WI38 (cell line): Measurements from ENCODE around the gene ERFL.

ENCODE experiments used
- H3K4me3 ChIP-seq: 2 replicates; pipeline ENCODE4 v1.5.1; 2011; ENCODE audit warnings: low read depth, mild to moderate bottlenecking, control low read depth, low read length
- TF ChIP-seq, protein P1 (sequence below): IDR thresholded peaks from 2 replicates; pipeline ENCODE4 v1.5.1; 2012; ENCODE audit warnings: low read depth, mild to moderate bottlenecking, control low read depth, low read length

The ERFL gene

DNA sequence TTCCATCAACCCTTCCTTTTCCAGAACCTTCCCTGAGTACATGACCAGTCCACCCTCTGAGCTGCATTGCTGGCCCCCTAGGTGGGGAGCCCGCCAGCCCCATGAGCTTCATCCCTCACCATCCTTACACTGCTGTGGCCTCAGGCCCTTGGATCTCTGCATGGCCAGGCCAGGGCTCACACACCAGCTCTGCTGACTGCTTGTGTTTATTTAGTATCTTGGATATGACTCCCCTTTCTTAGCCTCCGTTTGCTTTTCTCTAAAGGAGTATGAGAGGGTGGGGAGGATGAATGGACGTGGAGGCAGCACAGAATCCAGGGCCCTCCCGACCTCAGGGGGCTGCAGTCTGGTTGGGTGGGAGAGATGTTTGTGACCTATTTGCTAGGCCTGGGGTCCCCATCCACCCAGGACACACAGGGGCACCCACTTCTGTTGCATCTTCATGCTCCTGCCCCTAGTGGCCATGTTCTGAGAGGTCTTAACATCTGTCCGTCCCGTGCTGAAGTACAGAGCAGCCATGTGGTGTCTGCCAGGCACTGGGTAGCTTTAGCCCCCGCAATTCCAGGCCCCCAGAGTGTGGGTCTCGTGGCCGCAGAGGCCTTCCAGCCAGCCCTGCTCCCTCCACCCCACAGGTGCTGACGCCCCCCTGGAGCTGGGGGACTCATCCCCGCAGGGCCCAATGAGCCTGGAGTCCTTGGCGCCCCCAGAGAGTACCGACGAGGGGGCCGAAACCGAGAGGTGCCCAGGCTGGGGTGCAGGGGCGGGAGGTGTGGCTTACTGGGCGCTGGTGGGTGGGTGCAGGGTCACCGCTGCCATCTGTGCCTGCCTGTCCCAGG is 32.3 kb downstream of the ERFL start:
- TF ChIP-seq, protein P1, sequence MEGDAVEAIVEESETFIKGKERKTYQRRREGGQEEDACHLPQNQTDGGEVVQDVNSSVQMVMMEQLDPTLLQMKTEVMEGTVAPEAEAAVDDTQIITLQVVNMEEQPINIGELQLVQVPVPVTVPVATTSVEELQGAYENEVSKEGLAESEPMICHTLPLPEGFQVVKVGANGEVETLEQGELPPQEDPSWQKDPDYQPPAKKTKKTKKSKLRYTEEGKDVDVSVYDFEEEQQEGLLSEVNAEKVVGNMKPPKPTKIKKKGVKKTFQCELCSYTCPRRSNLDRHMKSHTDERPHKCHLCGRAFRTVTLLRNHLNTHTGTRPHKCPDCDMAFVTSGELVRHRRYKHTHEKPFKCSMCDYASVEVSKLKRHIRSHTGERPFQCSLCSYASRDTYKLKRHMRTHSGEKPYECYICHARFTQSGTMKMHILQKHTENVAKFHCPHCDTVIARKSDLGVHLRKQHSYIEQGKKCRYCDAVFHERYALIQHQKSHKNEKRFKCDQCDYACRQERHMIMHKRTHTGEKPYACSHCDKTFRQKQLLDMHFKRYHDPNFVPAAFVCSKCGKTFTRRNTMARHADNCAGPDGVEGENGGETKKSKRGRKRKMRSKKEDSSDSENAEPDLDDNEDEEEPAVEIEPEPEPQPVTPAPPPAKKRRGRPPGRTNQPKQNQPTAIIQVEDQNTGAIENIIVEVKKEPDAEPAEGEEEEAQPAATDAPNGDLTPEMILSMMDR, result 0 out of 2 replicates have a peak, but pooled peaks have one; percentile 16
- H3K4me3 ChIP-seq, result no peak overlapping the region

DNA sequence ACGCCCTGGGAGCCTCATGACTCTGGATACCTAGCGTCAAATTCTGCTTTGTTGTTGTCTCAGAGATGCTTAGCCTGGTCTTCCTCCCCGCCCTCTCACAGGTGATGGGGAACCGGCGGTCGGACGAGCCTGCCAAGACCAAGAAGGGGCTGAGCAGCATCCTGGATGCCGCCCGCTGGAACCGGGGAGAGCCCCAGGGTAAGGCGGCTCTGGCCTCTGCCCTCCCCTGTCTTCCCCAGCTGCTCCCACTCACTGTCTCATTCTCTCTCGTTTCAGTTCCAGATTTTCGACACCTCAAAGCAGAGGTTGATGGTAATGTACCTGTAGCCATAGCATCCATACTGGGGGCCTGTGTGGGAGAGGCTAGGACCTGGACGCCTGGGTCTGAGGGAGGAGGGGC is 33.9 kb downstream of the ERFL start:
- no peak overlapping the region for H3K4me3 ChIP-seq
- TF ChIP-seq, protein P1, result no peak

DNA sequence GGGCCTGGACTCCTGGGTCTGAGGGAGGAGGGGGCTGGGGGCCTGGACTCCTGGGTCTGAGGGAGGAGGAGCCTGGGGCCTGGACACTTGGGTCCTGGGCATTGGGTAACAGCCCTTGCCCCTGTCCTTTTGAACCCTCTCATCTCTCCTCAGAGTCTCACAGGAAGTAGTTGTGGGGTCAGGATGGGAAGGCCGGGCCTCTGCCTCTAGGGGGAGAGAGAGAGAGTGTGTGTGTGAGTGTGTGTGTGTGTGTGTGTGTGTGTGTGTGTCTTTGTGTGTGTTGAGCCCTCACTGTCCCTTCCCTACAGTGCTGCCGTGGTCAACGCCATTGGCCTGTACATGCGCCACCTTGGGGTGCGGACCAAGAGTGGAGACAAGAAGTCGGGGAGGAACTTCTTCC is 34.4 kb downstream of the ERFL start:
- no peak overlapping the region for H3K4me3 ChIP-seq
- TF ChIP-seq, protein P1, result 0 out of 2 replicates have a peak, but pooled peaks have one; percentile 8

DNA sequence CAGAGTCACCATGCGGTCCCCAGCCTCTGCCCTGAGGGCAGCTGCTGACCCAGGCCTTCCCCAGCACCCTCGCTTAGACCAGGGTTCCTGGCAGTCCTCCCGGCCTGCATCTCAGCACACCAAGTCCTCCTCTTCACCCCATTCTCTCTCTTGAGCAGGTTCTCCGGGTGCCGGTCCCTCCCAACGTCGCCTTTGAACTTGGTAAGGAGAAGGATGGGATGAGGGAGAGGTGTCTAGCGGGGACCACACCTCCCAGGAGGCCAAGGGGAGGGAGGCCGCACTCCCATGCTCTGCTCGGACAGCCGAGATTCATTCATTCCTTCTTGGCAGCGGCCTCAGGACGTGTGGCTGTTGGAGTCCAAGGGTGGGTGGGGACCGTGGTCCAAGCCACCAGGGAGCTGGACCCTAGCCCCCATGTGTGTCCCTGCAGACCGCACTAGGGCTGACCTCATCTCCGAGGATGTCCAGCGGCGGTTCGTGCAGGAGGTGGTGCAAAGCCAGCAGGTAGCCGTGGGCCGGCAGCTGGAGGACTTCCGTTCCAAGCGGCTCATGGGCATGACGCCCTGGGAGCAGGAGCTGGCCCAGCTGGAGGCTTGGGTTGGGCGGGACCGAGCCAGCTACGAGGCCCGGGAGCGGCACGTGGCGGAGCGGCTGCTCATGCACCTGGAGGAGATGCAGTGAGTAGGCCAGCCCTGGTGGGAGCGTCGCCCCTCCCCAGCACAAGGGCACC is 35.9 kb downstream of the ERFL start:
- no peak overlapping the region for H3K4me3 ChIP-seq

DNA sequence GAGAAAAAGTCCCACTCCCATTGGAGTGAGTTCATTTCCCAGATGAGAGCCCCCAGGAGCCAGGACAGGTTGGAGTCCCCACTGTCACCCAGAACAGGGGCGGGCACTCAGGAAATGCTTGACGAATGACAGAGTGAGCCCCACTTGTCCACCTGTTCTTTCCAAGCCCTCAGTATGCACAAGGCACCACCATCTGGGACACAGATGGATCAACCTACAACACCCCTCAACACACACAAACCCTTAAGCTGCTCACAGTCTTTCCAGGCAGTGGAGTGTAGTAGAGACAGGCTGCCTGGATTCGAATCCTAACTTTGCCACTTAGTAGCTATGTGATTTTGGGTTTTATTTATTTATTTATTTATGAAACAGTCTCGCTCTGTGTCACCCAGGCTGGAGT is 37.3 kb downstream of the ERFL start:
- H3K4me3 ChIP-seq, result no peak overlapping the region
- TF ChIP-seq, protein P1, result no peak

More for the DNA sequence above, 35.9 kb downstream of the ERFL start:
- TF ChIP-seq, protein P1, result no peak

DNA sequence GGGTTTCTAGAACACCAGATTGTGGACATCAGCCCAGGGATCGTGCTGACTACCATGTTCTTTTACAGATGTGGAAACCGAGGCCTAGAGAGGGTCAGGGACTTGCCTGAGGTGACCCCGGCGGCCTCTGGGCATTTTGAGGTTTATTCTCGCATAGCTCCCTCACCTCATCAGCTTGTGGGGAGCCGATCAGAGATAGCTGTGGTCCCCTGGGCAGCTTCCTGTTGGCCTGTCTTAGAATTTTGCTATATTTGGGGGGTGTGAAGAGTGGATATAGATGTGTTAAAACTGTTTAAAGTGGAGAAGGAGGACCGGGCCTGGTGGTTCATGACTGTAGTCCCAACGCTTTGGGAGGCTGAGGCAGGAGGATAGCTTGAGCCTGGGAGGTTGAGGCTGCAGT is 38.4 kb downstream of the ERFL start:
- H3K4me3 ChIP-seq, result no peak overlapping the region
- TF ChIP-seq, protein P1, result no peak

DNA sequence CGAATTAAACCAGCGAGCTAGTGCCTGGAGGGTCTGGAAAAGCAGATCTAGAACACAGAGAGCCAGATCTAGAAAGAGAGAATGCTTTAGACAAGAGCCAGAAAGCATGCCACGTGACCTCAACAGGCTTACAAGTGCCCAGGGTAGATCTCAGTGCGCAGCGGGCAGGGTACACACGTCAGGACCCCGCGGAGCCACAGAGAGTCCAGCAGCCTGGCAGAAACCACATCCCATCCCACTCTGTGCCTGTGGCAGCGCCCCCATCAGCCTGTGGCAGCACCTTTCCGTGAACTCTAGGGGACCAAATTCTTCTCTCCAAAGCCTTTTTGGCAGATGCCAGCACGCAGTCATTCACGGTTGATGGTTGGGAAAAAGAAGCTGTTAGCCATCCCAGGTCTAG is 39.3 kb downstream of the ERFL start:
- TF ChIP-seq, protein P1, result no peak
- no peak overlapping the region for H3K4me3 ChIP-seq
